ENCODE data around the gene FAAP100.

DNA sequence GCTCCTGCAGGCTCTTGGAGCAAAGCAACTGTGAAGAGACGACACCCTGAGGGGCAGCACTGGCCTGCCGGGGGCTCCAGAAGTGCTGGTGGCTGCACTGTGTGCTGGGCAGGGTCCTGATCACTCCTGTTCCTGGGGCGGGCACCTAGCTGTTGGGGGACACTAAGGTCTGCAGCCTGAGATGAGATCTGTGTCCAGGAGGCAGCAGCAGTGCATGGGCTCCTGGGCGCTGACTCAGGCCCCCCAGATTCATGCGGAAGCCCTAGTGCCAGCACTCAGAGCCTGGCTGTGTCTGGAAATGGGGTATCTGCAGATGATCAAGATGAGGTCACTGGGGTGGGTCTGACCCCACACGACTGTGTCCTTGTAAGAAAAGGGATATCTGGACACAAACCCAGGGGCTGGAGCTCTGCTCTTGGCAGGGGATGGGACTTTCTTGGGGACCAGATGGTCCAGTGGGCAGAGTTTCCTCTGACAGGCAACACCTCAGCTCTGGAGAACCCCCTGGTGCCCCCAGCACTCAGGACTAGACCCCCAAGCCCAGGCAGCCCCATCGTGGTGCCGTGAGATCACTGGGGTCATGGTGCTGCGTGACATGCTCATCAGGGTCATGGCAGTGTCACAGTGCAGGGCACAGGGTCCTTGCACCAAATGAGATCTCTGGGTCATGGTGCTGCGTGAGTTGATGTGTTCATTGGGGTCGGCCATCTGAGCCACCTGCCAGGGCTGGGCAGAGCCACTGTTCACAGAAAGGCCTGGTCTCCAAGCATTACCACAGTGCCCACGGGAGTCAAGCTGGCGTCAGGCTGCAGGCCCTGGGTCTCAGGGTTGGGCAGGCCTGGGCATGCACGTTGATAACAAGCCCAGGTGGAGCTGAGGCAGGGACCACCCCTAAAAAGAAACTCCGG, 9.5 kb downstream of the FAAP100 start:
- TF ChIP-seq, protein P1, sequence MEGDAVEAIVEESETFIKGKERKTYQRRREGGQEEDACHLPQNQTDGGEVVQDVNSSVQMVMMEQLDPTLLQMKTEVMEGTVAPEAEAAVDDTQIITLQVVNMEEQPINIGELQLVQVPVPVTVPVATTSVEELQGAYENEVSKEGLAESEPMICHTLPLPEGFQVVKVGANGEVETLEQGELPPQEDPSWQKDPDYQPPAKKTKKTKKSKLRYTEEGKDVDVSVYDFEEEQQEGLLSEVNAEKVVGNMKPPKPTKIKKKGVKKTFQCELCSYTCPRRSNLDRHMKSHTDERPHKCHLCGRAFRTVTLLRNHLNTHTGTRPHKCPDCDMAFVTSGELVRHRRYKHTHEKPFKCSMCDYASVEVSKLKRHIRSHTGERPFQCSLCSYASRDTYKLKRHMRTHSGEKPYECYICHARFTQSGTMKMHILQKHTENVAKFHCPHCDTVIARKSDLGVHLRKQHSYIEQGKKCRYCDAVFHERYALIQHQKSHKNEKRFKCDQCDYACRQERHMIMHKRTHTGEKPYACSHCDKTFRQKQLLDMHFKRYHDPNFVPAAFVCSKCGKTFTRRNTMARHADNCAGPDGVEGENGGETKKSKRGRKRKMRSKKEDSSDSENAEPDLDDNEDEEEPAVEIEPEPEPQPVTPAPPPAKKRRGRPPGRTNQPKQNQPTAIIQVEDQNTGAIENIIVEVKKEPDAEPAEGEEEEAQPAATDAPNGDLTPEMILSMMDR (IDR thresholded peaks at IDR 0.05): no peak
- no peak for TF ChIP-seq POLR2A (IDR thresholded peaks at IDR 0.05)
